T1000 (cell line): ENCODE measurements around the gene RNF169.

Source experiments
- DNase-seq: peaks from one replicate; lab custom pipeline; 2025; ENCODE audit warnings: mixed read lengths; lab: John Stamatoyannopoulos, UW

RNF169 gene

DNA sequence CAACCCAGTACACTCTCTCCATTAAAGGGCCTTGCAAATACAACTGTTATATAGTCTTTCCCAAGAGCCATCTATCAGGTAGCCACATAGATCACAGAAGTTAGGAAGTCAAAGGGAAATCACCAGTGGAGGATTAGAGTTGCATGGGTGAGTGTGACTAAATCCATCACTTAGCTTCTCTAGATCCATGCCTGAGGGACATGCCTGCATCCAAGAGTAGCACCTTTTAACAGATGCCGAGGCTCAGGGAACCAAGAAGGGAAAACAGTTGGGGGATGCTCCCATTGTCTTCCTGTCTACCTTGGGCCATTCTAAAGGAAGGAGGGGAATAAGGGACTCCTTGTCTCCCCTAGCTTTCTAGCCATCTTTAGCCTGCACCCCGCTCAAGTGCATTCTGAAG is 122.4 kb downstream of the RNF169 start:
- no peak for DNase-seq

DNA sequence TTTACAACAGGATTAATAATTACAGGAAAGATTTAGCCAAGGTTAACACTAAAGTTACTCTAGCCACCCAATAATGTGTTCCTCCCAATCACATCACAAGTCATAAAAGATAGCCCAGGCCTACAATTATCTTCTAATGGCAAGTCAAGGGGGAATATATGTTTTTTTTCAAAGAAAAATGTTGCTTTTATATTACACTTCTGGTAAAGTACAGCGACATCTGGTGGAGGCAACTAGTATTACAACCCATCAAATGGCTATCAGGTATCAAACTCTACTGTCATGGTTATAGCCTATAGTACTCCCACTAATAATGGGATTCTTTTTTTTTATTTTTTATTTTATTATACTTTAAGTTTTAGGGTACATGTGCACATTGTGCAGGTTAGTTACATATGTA is 128.5 kb downstream of the RNF169 start:
- DNase-seq, result no peak
